Activated naive CD4-positive, alpha-beta T cell treated with anti-CD3 and anti-CD28 coated beads, Interleukin-2, amount 50 U/mL, for 16 hours (primary cell): Measurements from ENCODE around the gene NHLH1.

Experiments used
- DNase-seq: peaks from one replicate; pipeline ENCODE4 v3.0.0-alpha.2; 2020

NHLH1 gene

GRCh38 chr1:160413716-160414115, 46.8 kb downstream of the NHLH1 start:
- DNase-seq: no peak

DNA sequence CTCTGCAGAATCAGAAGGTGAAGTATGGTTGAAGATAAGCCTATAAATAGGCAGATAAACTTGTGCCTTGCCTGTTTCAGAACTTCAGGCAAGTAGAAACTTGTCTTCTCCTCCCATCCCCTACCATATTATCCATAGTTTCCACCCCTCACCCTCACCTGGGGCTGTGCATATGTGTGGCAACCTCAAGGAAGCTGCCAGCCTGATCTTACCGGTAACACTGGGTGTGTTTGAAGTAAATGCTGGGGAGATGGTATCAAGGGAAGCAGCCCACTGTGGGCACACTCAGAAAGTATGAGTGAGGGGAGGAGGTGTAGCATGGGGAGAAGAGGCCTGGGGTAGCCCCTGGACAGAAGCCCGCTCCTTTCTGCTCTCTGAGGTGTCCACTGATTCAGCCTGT, 48.0 kb downstream of the NHLH1 start:
- DNase-seq: no peak

- DNase-seq: no peak
Observed at GRCh38 chr1:160415696-160416290, 48.9 kb downstream of the NHLH1 start.

- DNase-seq: no peak
Observed at GRCh38 chr1:160416369-160416768, 49.5 kb downstream of the NHLH1 start.

GRCh38 chr1:160418483-160418882, 51.6 kb downstream of the NHLH1 start:
- DNase-seq: no peak

DNA sequence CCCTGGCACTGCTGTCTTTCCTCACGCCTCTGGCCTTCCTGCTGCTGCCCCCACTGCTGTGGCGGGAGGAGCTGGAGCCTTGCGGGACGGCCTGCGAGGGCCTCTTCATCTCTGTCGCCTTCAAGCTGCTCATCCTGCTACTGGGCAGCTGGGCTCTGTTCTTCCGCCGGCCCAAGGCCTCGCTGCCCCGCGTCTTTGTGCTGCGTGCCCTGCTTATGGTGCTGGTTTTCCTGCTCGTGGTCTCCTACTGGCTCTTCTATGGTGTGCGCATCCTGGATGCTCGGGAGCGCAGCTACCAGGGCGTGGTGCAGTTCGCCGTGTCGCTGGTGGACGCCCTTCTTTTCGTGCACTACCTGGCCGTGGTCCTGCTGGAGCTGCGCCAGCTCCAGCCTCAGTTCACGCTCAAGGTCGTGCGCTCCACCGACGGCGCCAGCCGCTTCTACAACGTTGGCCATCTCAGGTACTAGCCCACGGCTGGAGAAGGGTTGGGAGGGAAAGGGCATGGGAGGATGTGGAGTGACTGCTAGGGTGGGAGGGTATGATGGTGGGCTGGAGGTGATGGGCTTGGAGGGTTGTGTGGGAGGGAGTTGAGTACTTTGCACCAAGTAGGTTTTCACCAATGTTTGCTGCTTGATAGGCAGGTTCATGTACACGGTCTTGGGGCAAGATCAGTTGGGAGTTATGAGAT, 52.4 kb downstream of the NHLH1 start:
- DNase-seq: no peak

DNA sequence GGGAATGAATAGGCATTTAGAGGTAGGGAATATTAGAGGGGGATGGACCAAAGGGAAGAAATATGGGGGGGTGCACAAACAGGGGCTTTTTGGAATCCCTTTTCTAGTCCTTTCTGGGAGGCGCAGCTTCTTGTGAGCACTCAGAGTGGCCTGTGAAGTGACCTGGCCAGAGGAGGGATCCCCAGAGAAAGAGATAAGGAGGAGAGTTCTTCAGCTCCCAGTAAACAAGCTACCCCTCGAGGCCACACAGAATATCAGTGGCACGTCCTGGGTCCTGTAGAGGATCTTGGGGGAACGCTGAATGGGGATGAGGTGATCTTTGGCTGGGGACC, 52.9 kb downstream of the NHLH1 start:
- DNase-seq: no peak

- DNase-seq: no peak
Observed at GRCh38 chr1:160420881-160421842, 54.3 kb downstream of the NHLH1 start.

GRCh38 chr1:160421881-160422280, 55.0 kb downstream of the NHLH1 start:
- no peak for DNase-seq
